ENCODE results near the gene EEPD1. TPM values are rescaled to one million over a fixed set of nuclear protein-coding genes. Genes with fewer than 3 reads are reported as not detected.

The EEPD1 gene
- total and polyA plus RNA-seq, 7 experiments from 2014 or later: 2.2 to 15.8 (median 11.3) TPM

Other genes with a start within 250 kb of the EEPD1 start
- gene ANLN, start 236.6 kb downstream of the EEPD1 start, total RNA-seq: 10 to 100 TPM in 1 of 5 experiments, 1 to 10 TPM in 1, under 1 TPM in 3; 0.35 to 48.6 (median 0.82) TPM
- under 1 TPM in 1 of 2 donors, not detected in 1; 0.30 TPM for gene ANLN, start 236.6 kb downstream of the EEPD1 start, polyA plus RNA-seq